D721Med (cell line): Measurements from ENCODE around the gene CDH2.

Experiments
- DNase-seq: peaks from one replicate; pipeline ENCODE4 v3.0.0; 2011; ENCODE audit warnings: low spot score; ENCODE audit not compliant: insufficient read length
- FAIRE-seq: peaks from 2 replicates; lab custom pipeline; 2011; peaks lifted over from hg19 to GRCh38; lab: Jason Lieb, UNC
- TF ChIP-seq, protein P1 (sequence below): IDR thresholded peaks from 2 replicates; pipeline ENCODE4 v1.5.1; 2012; ENCODE audit warnings: mild to moderate bottlenecking, control low read depth; ENCODE audit not compliant: insufficient read depth; ENCODE audit errors: missing control alignments

The CDH2 gene

DNA sequence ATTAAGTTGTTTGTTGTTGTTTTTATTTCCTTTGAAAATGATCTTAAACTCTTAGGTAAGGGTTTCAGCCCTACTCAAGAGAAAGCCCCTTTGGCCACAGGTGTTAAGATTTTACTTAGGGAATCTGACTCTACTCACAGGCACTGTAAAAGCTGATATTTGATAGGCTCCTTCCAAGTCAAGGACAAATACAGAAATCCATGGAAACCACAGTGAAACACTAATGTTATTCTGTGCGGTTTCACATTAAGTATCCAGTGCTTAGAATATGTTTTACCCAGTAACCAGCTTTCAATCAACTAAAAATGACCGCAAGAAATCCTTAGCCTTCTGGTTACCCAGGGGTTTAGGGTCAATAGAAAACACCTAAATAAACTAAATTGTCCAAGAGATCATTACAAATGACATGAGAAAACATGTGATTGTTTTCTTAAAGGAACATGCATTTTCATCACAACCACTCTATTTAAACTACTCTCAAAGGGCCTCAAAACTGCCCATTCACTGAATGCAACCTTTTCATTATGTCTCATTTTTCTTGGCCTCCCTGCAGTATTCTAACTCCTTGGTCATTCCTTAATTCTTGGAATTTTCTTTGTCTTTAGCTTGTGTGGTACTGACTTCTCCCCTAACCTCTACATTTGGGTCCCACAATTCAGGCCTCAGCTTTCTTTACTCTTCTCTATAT lies 56.0 kb downstream of the CDH2 start:
- FAIRE-seq = peak; percentile 29
- no peak for DNase-seq
- TF ChIP-seq, protein P1, sequence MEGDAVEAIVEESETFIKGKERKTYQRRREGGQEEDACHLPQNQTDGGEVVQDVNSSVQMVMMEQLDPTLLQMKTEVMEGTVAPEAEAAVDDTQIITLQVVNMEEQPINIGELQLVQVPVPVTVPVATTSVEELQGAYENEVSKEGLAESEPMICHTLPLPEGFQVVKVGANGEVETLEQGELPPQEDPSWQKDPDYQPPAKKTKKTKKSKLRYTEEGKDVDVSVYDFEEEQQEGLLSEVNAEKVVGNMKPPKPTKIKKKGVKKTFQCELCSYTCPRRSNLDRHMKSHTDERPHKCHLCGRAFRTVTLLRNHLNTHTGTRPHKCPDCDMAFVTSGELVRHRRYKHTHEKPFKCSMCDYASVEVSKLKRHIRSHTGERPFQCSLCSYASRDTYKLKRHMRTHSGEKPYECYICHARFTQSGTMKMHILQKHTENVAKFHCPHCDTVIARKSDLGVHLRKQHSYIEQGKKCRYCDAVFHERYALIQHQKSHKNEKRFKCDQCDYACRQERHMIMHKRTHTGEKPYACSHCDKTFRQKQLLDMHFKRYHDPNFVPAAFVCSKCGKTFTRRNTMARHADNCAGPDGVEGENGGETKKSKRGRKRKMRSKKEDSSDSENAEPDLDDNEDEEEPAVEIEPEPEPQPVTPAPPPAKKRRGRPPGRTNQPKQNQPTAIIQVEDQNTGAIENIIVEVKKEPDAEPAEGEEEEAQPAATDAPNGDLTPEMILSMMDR = no peak

DNA sequence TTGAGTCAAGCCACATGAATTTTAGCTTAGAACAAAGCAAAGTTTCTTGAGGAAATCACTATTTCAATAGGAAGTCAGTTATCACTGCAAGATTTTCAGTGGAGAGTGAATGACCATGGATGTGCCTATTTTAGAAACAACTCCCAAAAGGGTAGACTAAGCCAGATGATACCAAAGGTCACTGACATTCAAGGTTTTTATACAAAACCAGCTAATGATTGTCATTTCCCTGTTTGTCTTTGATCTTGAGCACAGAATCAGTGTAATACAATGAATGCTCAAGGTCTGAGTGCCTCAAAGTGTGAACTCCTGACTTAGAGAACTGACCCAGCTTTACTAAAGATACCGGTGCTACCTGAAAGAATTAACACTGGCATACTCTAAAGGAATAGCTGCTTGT lies 60.5 kb downstream of the CDH2 start:
- TF ChIP-seq, protein P1 = no peak
- FAIRE-seq (peak; percentile 51), DNase-seq (no peak)

DNA sequence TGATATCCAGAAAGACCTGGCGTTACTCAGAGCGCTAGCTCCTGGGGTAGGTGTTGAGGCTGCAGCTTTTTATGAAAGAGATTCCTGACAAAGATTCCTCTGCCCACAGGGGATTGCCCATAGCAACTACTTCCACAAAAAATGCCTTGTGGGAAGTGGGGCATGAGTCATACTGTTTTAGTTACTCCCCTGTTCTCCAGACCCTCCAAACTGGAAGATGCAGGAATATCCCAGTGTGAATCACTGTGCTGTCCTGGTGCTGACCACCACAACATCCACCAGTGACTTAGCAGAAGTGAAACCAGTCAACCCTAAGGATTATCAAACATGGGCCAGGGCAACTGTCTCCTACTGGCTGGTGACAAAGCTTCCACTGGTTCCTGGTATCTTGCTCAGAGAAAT lies 61.8 kb downstream of the CDH2 start:
- no peak for FAIRE-seq
- DNase-seq = no peak
- TF ChIP-seq, protein P1 = no peak

DNA sequence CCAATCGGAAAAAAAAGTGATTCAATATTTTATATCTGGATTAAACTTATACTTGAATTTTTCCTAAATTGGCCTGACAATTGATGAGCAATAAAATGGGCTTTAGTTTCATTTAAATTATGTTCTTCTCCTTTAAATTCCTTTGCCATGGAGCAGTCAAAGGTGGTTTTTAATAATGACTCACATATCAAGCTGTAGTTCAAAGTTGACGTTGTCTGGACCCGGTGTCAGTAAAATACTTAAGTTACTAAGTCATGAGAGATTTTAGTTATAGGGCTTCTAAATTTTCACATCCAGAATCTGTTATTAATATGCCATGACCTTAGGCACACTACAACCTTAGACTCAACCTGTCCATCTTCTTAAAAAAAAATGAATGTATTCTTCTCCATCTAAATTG lies 62.5 kb downstream of the CDH2 start:
- no peak for DNase-seq
- TF ChIP-seq, protein P1 = no peak
- no peak for FAIRE-seq

DNA sequence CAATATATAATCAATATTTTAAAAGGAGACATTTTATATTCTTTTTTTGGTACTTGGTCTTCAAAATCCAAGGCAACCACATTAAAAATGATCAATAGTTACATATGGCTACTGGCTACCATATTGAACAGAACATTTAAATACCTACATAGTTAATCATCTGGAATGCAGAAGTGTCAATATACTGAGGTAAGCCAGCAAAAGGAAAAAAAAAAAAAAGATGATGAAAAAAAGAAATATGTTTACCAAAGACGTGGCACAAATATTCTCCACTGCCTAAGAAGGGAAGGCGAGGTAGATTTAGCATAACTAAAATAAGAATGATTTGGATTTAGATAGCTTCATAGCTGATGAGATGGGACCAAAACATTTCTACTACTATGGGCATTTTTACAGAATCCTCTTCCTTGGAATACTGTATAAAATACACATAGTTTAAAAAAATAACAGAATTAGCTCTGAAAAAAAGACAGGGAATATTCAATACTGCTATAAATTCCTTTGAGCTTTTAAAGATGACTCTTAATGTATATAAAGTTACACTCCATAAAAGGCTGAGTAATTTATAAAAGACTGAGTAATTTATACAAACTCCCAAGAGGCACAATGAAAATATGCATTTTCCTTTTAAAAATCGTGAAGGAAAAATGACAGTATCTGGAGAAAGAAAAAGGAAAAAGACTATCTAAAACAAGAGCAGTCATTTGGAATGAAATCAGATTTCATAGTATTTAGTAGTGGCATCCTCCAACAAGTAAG lies 63.5 kb downstream of the CDH2 start:
- no peak for FAIRE-seq
- TF ChIP-seq, protein P1 = no peak

DNA sequence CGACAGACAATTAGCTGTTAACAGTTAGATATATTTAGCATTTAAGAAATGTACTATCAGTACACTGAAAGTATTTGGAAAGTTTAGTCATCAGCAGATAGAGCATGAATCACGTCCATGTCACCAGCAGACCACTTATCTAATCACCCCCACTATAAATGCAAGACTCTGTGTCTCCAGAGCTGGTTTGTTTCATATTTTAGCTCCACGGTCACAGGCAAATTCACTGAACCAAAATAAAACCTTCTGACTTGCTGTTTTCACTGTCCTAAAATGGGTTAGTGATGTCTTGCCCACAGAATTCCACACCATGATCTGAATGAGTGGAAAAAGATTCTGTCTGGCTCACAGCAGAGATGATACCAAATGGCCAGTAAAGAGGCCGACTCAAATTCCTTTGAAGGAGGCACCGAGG lies 64.9 kb downstream of the CDH2 start:
- DNase-seq (no peak), FAIRE-seq (no peak)
- TF ChIP-seq, protein P1 = no peak

More for the DNA sequence above, 63.5 kb downstream of the CDH2 start:
- DNase-seq = no peak

DNA sequence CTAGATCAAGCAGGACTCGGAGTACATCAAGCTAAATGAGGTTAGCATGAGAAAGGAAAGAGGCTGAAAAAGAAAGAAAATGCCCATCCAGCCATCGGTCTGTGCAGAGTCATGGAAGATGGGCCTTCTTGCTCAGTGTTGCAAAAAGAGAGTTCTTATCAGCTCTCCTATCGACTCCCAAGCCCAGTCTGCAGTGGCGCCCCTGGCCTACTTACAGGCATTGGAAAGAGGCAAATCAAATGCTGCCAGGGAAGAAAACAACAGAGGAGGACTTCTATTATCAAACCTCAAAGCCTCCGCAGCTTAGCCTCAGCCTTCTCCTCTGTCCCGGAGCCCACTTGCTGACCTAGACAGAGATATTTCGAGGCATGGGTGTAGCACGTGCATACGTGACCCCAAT lies 66.0 kb downstream of the CDH2 start:
- no peak for DNase-seq
- FAIRE-seq = no peak
- TF ChIP-seq, protein P1 = no peak
